ENCODE results near the gene IFNB1. TPM values are rescaled to one million over a fixed set of nuclear protein-coding genes. Genes with fewer than 3 reads are reported as not detected.

Gene IFNB1
- total RNA-seq, 4 donors from 2014 or later, result not detected

- Histone ChIP-seq H3K36me3 (no peaks in the 10 kb centered on the region), H3K27ac (peak overlapping the region; percentile 21 to 62 (median 33)), H3K9me3 (no peaks in the 10 kb centered on the region), H3K27me3 (no peaks in the 10 kb centered on the region), H3K4me1 (peaks cover 11 to 14% of the 10 kb centered on the region in 2 donors), H3K4me3 (replicated peaks in 1 of 3) (no peak overlapping the region)
- TF ChIP-seq CTCF (IDR thresholded peaks at IDR 0.05) (no peak), POLR2A (IDR thresholded peaks at IDR 0.05) (no peak)
- intact Hi-C loops (cut with DNase I), result no loop called here
- DNase-seq, result no peak
- WGBS, 2 donors, result 64 to 69% methylated on average over 2 of the region's 2 CpGs
Observed at GRCh38 chr9:21096901-21097255, 19.1 kb upstream of the IFNB1 start.

- H3K4me3 ChIP-seq (replicated peaks in 1 of 3), result peak overlapping the region in 1 of 3 donors; percentile 13
- peaks cover 11 to 14% of the 10 kb centered on the region in 2 donors for H3K4me1 ChIP-seq
- intact Hi-C loops (cut with DNase I), result no loop called here
- H3K27me3 ChIP-seq, result no peaks in the 10 kb centered on the region
- peak in 1 of 2 donors; percentile 4 for DNase-seq
- no peaks in the 10 kb centered on the region for H3K9me3 ChIP-seq
- WGBS, 2 donors, result 28 to 40% methylated on average over 6 of the region's 6 CpGs
- no peaks in the 10 kb centered on the region for H3K36me3 ChIP-seq
- TF ChIP-seq POLR2A (IDR thresholded peaks at IDR 0.05) (no peak), CTCF (IDR thresholded peaks at IDR 0.05) (peak in 1 of 6 experiments; percentile 7)
- peak overlapping the region; percentile 21 to 62 (median 33) for H3K27ac ChIP-seq
Observed at GRCh38 chr9:21096172-21096900, 18.6 kb upstream of the IFNB1 start.

- peak overlapping the region in 2 of 3 donors; percentile 33 to 62 for H3K27ac ChIP-seq
- no peak overlapping the region for H3K4me3 ChIP-seq (replicated peaks in 1 of 3)
- no peak for TF ChIP-seq CTCF (IDR thresholded peaks at IDR 0.05)
- TF ChIP-seq POLR2A (IDR thresholded peaks at IDR 0.05), result no peak
- DNase-seq, result no peak
- peaks cover 11 to 14% of the 10 kb centered on the region in 2 donors for H3K4me1 ChIP-seq
- H3K36me3 ChIP-seq, result no peaks in the 10 kb centered on the region
- no peaks in the 10 kb centered on the region for H3K27me3 ChIP-seq
- intact Hi-C loops (cut with DNase I), result no loop called here
- H3K9me3 ChIP-seq, result no peaks in the 10 kb centered on the region
Observed at GRCh38 chr9:21095561-21095960, 17.8 kb upstream of the IFNB1 start.

- 89 to 94% methylated on average over 1 of the region's 1 CpG for WGBS, 2 donors
- intact Hi-C loops (cut with DNase I), result no loop called here
Observed at GRCh38 chr9:21086538-21086937, 8.8 kb upstream of the IFNB1 start.

More at GRCh38 chr9:21086538-21086937, 8.8 kb upstream of the IFNB1 start:
- no peaks in the 10 kb centered on the region for H3K9me3 ChIP-seq
- H3K27ac ChIP-seq, result no peak overlapping the region
- H3K4me1 ChIP-seq, result peaks cover 12 to 14% of the 10 kb centered on the region in 2 donors
- no peak overlapping the region for H3K4me3 ChIP-seq (replicated peaks in 1 of 3)
- H3K27me3 ChIP-seq, result no peaks in the 10 kb centered on the region
- DNase-seq, result no peak
- TF ChIP-seq CTCF (IDR thresholded peaks at IDR 0.05), result no peak
- TF ChIP-seq POLR2A (IDR thresholded peaks at IDR 0.05), result no peak
- H3K36me3 ChIP-seq, result no peaks in the 10 kb centered on the region
